Measurements from ENCODE around the gene GRAMD1B. TPM values are rescaled to one million over a fixed set of nuclear protein-coding genes. Genes with fewer than 3 reads are reported as not detected.
A peak's percentile ranks its signal among the peaks of the same experiment; 100 is the strongest.

GRAMD1B gene
- total RNA-seq, 1 donor from 2014 or later = 2.0 TPM

DNA sequence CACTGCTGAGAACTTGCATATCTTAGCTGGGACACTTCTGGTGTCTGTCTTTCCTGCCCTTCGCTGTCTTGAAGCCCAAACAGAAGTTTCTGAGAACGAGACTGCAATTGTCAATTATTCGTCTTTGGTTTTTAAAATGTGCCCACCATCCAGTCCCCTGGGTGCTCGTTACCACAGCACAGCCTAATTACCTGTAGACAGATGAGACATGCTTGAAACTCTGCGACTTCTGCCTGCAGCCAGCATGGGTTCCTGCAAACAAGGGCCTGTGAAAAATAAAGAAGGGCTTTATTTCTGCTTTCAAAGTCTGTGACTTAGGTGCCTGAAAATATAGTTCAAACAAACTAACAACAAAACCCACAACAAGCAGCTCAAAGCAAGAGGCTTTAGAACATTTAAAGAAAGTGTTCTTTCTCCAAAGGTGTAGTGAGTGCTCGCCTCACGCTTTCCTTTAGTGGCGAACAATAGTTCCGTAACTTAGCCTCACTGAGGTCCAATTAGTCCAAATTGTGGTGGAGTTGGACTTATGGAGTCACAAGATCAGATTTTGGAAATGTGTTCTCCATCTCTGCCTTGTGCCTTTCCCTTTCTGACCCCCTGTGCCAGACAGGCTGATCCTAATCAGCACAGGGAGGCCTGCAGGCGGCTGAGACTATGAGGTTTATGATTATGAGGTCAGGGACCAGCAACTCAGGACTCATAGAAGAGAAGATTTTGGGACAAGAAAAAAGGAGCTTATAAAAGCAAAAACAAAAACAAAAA, 20.4 kb upstream of the GRAMD1B start:
- no peak for DNase-seq (ENCODE audit: low read depth)

DNA sequence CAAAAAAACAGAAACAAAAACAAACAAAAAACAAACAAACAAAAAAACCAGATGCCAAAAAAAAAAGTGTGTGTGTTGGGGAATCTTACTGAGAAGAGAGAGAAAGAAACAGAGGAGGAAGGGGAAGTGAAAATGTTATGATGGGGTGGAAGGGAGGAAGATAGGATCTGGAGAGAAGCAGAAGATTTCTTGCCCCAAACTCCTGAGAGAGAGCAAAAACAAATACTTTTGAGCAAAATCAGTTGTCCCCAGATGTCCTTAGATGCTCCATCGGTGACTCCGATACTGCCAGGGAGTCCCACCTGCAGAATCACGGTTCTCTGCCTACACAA, 19.9 kb upstream of the GRAMD1B start:
- no peak for DNase-seq (ENCODE audit: low read depth)

GRCh38 chr11:123413636-123414035, 16.4 kb upstream of the GRAMD1B start:
- DNase-seq (ENCODE audit: low read depth) = no peak

- DNase-seq (ENCODE audit: low read depth) = no peak
Measured at GRCh38 chr11:123416566-123416965, 13.5 kb upstream of the GRAMD1B start.

GRCh38 chr11:123418351-123419114, 11.5 kb upstream of the GRAMD1B start:
- DNase-seq (ENCODE audit: low read depth) = no peak

GRCh38 chr11:123419731-123420452, 10.2 kb upstream of the GRAMD1B start:
- DNase-seq (ENCODE audit: low read depth) = no peak

- DNase-seq (ENCODE audit: low read depth) = no peak
Measured at GRCh38 chr11:123421589-123421988, 8.5 kb upstream of the GRAMD1B start.

GRCh38 chr11:123425367-123425766, 4.7 kb upstream of the GRAMD1B start:
- DNase-seq (ENCODE audit: low read depth) = no peak

DNA sequence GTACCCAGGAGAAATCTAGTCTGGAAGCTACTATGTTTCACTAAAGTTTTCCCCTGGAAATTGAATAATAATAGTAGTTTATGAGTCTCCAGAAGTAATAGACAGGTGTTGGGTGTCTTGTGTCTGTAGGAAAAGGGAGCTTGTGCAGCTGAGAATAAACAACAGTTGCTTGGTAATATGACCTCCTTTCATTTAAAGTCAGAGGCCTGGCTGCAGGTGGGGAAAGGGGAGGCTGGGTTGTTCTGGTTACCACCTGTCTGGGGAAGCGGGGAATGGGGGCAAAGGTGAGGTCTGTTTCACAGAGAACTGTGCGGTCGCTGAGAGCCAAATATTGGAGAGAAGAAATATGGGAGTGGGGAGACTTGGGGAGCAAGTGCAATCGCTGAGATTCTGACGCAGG, 3.3 kb upstream of the GRAMD1B start:
- no peak for DNase-seq (ENCODE audit: low read depth)

- DNase-seq (ENCODE audit: low read depth) = no peak
Measured at GRCh38 chr11:123427405-123427804, 2.7 kb upstream of the GRAMD1B start.

- no peak for DNase-seq (ENCODE audit: low read depth)
Measured at GRCh38 chr11:123428116-123428715, 1.9 kb upstream of the GRAMD1B start.

- no peak for DNase-seq (ENCODE audit: low read depth)
Measured at GRCh38 chr11:123429336-123429735, 733 bp upstream of the GRAMD1B start.

GRCh38 chr11:123430721-123431497, 840 bp downstream of the GRAMD1B start:
- no peak for DNase-seq (ENCODE audit: low read depth)

- DNase-seq (ENCODE audit: low read depth) = no peak
Measured at GRCh38 chr11:123431619-123432018, 1.6 kb downstream of the GRAMD1B start.

GRCh38 chr11:123434262-123434661, 4.2 kb downstream of the GRAMD1B start:
- DNase-seq (ENCODE audit: low read depth) = no peak

- no peak for DNase-seq (ENCODE audit: low read depth)
Measured at GRCh38 chr11:123434911-123435310, 4.8 kb downstream of the GRAMD1B start.

DNA sequence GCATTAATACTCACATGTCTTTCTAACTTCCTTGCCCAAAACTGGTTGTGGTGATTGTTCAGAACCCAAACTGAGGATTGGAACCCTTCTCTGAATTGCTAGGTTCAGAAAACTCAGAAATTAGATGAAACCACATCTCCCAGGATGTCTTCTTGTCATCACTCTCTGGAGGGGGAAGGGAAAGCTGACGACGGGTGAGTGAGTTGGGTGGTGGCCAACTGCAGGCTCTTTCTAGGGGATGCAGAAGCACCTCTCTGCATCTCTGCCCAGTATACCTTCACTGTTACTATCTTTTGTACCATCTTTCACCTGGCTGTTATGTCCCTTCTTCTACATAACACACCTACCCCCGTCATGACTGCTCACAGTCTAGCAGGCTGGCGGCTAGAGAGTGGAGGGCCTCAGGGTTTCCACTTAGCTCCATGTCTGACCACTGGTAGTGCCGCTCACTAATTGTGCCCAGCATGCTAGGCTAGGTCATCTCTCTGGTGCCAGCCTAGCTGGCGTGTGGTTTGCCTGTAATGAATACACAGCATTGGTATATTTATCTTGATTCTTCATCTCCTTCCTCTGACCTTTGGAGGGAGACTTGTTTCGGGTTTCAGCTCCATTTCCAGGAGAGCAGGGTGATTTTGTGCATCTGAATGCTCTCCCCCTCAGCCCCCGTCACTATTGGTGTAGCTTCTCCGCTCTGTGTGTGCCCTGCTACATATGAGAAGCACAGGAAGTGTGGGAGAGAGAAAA, 7.3 kb downstream of the GRAMD1B start:
- DNase-seq (ENCODE audit: low read depth) = no peak

DNA sequence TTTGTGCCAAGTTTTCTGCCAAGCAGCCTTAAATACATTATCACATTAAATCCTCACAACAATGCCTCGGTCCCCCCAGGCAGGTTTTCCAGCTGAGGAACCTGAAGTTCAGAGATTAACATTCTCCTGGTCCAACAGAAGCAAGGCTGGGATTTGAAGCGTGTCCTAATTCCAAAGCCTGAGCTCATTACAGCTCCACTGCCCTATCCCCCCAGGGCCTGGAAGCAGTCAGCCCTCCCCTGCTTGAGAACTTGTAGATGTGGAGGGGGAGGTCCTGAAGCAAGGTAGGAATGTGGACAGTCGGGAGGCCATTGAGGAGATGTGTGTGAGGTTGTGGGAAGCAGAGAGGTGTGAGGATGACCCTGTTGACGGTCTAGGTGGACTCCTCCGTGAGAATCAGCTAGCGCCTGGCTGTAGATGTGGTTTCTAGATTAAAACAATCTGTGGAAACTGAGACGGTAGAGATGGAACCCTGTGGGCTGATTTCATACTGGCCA, 8.1 kb downstream of the GRAMD1B start:
- peak; percentile 56 for DNase-seq (ENCODE audit: low read depth)

DNA sequence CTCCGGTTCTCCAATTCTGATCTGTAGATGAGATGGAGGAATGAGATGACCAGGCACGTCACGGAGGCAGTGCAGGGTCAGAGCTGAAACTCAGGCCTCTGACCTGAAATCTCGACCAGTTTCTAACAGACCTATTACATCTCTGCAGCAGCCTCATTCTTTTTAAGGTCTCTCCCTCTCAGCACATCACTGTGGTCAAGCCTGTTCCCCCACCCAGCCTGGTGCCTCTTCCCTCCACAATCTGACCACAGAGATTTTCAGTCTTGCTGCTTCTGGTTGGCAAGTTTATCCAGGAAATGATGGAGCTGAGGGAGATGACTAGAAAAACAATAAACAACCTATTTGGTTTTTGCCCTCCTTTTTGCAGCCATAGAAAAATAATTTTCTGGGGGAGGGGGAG, 9.5 kb downstream of the GRAMD1B start:
- no peak for DNase-seq (ENCODE audit: low read depth)

- DNase-seq (ENCODE audit: low read depth) = no peak
Measured at GRCh38 chr11:123441161-123441560, 11.1 kb downstream of the GRAMD1B start.
